Measurements from ENCODE around the gene EYA2.

Gene EYA2

DNA sequence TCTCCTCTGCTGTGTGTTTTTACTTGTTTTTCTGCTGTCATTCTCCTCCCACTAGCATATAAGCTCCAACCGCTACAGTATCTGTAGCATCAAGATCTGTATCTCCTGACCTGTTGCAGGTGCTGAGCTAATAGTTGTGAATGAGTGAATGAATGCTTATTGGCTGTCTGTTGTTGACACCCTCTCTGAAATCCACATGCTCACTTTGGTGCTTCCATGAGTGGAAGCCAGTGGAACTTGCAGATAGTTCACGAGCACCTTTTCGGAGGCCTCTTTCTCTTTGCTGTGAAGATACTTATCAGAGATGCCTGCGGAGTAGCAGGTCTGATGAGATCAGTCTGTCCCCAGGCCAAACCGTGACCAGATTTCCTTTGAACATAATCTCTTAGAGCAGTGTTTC lies 117.3 kb downstream of the EYA2 start:
- Histone ChIP-seq H3K27me3 (ENCODE audit: insufficient read depth, low read length, poor library complexity, severe bottlenecking) (no peaks in the 10 kb centered on the region), H2AFZ (ENCODE audit: low read length) (no peak overlapping the region), H4K20me1 (ENCODE audit: insufficient read depth, low read length, poor library complexity, severe bottlenecking) (no peaks in the 10 kb centered on the region), H3K79me2 (ENCODE audit: insufficient read depth, low read length) (no peaks in the 10 kb centered on the region), H3K9ac (ENCODE audit: low read depth, low read length, poor library complexity, severe bottlenecking) (no peak overlapping the region), H3K4me2 (ENCODE audit: low read depth, low read length, poor library complexity, severe bottlenecking) (no peak overlapping the region), H3K36me3 (ENCODE audit: insufficient read depth, low read length) (no peaks in the 10 kb centered on the region), H3K4me1 (ENCODE audit: insufficient read depth, low read length, poor library complexity, severe bottlenecking) (no peaks in the 10 kb centered on the region), H3F3A (ENCODE audit: low read depth) (no peaks in the 10 kb centered on the region), H3K4me3 (ENCODE audit: low read length, poor library complexity, severe bottlenecking) (no peak overlapping the region), H3K9me2 (replicated peaks; ENCODE audit: low read depth, low read length) (no peaks in the 10 kb centered on the region), H3K9me3 (ENCODE audit: insufficient read depth, low read depth, low read length) (no peaks in the 10 kb centered on the region)
- TF ChIP-seq, protein P1, sequence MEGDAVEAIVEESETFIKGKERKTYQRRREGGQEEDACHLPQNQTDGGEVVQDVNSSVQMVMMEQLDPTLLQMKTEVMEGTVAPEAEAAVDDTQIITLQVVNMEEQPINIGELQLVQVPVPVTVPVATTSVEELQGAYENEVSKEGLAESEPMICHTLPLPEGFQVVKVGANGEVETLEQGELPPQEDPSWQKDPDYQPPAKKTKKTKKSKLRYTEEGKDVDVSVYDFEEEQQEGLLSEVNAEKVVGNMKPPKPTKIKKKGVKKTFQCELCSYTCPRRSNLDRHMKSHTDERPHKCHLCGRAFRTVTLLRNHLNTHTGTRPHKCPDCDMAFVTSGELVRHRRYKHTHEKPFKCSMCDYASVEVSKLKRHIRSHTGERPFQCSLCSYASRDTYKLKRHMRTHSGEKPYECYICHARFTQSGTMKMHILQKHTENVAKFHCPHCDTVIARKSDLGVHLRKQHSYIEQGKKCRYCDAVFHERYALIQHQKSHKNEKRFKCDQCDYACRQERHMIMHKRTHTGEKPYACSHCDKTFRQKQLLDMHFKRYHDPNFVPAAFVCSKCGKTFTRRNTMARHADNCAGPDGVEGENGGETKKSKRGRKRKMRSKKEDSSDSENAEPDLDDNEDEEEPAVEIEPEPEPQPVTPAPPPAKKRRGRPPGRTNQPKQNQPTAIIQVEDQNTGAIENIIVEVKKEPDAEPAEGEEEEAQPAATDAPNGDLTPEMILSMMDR (conservative IDR thresholded peaks at IDR 0.05; ENCODE audit: low read length), result no peak

DNA sequence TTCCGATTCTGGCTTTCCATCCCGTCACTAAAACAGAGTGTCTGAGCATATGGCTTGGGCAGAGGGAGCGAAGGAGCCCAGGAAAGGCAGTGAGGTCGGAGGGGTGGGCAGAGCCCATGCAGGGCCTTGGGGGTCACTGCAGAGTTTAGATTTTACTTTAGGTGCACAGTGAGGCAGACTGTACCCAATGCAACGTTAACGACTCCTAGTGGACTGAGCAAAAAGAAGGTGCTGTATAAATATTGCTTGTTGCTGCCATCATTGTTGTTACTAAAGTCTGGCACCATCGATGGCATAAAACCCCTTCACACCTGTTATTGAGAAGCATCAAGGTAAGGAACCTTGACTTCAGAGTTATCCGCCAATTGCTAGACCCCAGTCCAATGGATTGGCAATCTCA lies 119.0 kb downstream of the EYA2 start:
- Histone ChIP-seq H3K4me3 (ENCODE audit: low read length, poor library complexity, severe bottlenecking) (no peak overlapping the region), H3K9me3 (ENCODE audit: insufficient read depth, low read depth, low read length) (no peaks in the 10 kb centered on the region), H3K9me2 (replicated peaks; ENCODE audit: low read depth, low read length) (no peaks in the 10 kb centered on the region), H3K36me3 (ENCODE audit: insufficient read depth, low read length) (no peaks in the 10 kb centered on the region), H3K79me2 (ENCODE audit: insufficient read depth, low read length) (no peaks in the 10 kb centered on the region), H4K20me1 (ENCODE audit: insufficient read depth, low read length, poor library complexity, severe bottlenecking) (no peaks in the 10 kb centered on the region), H3K9ac (ENCODE audit: low read depth, low read length, poor library complexity, severe bottlenecking) (no peak overlapping the region), H3K27me3 (ENCODE audit: insufficient read depth, low read length, poor library complexity, severe bottlenecking) (no peaks in the 10 kb centered on the region), H3K4me1 (ENCODE audit: insufficient read depth, low read length, poor library complexity, severe bottlenecking) (no peaks in the 10 kb centered on the region), H3F3A (ENCODE audit: low read depth) (no peaks in the 10 kb centered on the region), H2AFZ (ENCODE audit: low read length) (no peak overlapping the region), H3K4me2 (ENCODE audit: low read depth, low read length, poor library complexity, severe bottlenecking) (no peak overlapping the region)
- TF ChIP-seq, protein P1 (conservative IDR thresholded peaks at IDR 0.05; ENCODE audit: low read length), result no peak
- no peak for TF ChIP-seq EZH2phosphoT487 (IDR thresholded peaks at IDR 0.05; ENCODE audit: borderline replicate concordance)

DNA sequence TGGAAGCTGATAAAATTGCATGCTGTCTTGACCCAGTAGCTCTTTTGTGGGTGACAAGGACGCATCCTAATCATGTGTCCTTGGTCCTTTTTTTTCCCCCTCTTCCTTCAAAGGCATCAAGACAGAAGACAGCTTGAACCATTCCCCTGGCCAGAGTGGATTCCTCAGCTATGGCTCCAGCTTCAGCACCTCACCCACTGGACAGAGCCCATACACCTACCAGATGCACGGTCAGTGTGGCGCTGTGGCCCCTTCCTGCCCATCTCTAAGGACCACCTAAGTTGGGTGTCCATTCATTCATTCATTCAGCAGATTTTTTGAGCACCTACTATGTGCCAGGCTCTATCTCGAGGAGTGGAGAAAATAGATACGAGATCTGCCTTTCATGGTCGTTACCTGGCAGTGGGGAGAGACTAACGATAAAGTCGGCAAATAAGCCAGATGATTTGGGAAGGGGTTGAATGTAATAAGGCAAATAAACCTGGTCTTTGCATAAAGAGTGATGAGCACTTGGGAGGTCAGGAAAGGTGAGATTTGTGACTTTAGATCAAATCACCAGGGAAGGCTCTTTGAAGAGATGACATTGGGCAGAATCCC lies 121.5 kb downstream of the EYA2 start:
- Histone ChIP-seq H3F3A (ENCODE audit: low read depth) (no peaks in the 10 kb centered on the region), H4K20me1 (ENCODE audit: insufficient read depth, low read length, poor library complexity, severe bottlenecking) (no peaks in the 10 kb centered on the region)

More for the DNA sequence above, 121.5 kb downstream of the EYA2 start:
- no peaks in the 10 kb centered on the region for H3K9me2 ChIP-seq (replicated peaks; ENCODE audit: low read depth, low read length)
- no peak overlapping the region for H3K9ac ChIP-seq (ENCODE audit: low read depth, low read length, poor library complexity, severe bottlenecking)
- H3K4me2 ChIP-seq (ENCODE audit: low read depth, low read length, poor library complexity, severe bottlenecking), result no peak overlapping the region
- TF ChIP-seq, protein P1 (conservative IDR thresholded peaks at IDR 0.05; ENCODE audit: low read length), result no peak
- TF ChIP-seq EZH2phosphoT487 (IDR thresholded peaks at IDR 0.05; ENCODE audit: borderline replicate concordance), result no peak
- H3K79me2 ChIP-seq (ENCODE audit: insufficient read depth, low read length), result no peaks in the 10 kb centered on the region
- H3K36me3 ChIP-seq (ENCODE audit: insufficient read depth, low read length), result no peaks in the 10 kb centered on the region
- H3K4me1 ChIP-seq (ENCODE audit: insufficient read depth, low read length, poor library complexity, severe bottlenecking), result no peaks in the 10 kb centered on the region
- H2AFZ ChIP-seq (ENCODE audit: low read length), result no peak overlapping the region
- no peaks in the 10 kb centered on the region for H3K9me3 ChIP-seq (ENCODE audit: insufficient read depth, low read depth, low read length)
- no peaks in the 10 kb centered on the region for H3K27me3 ChIP-seq (ENCODE audit: insufficient read depth, low read length, poor library complexity, severe bottlenecking)
- H3K4me3 ChIP-seq (ENCODE audit: low read length, poor library complexity, severe bottlenecking), result no peak overlapping the region

All from Loucy (cell line).